ENCODE measurements around the gene TJAP1. TPM values are rescaled to one million over a fixed set of nuclear protein-coding genes. Genes with fewer than 3 reads are reported as not detected.
"Not testable (repeated sequence)": the region's sequence is repeated elsewhere in the genome, so short reads cannot be mapped to it uniquely, and the experiment has no call there.

TJAP1 gene
- total and polyA plus RNA-seq, 10 donors = 13.5 to 40.0 (median 33.3) TPM

- intact Hi-C loops (cut with DNase I; ENCODE audit: low total_unique reads) = no loop called here
- WGBS, 5 donors = 68 to 86% (median 78%) methylated on average over 5 of the region's 5 CpGs
- TF ChIP-seq POLR2A (IDR thresholded peaks at IDR 0.05) (no peak), CTCF (IDR thresholded peaks at IDR 0.05 in 8 of 11, conservative IDR thresholded peaks at IDR 0.05 in 3 of 11) (no peak), POLR2AphosphoS5 (IDR thresholded peaks at IDR 0.05) (no peak)
Measured at GRCh38 chr6:43461936-43462335, 15.4 kb upstream of the TJAP1 start.

GRCh38 chr6:43464337-43464736, 13.0 kb upstream of the TJAP1 start:
- 77 to 93% (median 87%) methylated on average over 8 of the region's 8 CpGs for WGBS, 5 donors
- Histone ChIP-seq H3K27me3 (replicated peaks in 1 of 7) (peaks cover 0 to 73% (median 13%) of the 10 kb centered on the region in 7 donors), H3K4me1 (no peaks in the 10 kb centered on the region), H3K9me3 (no peaks in the 10 kb centered on the region), H3K36me3 (no peaks in the 10 kb centered on the region), H3K4me3 (no peak overlapping the region), H3K27ac (no peak overlapping the region)
- intact Hi-C loops (cut with DNase I; ENCODE audit: low total_unique reads) = no loop called here
- no peak for TF ChIP-seq POLR2AphosphoS5 (IDR thresholded peaks at IDR 0.05)
- TF ChIP-seq CTCF (IDR thresholded peaks at IDR 0.05 in 8 of 11, conservative IDR thresholded peaks at IDR 0.05 in 3 of 11) = no peak
- no peak for TF ChIP-seq POLR2A (IDR thresholded peaks at IDR 0.05)
- no peak for DNase-seq

More at GRCh38 chr6:43461936-43462335, 15.4 kb upstream of the TJAP1 start:
- H3K27ac ChIP-seq = no peak overlapping the region
- no peaks in the 10 kb centered on the region for H3K4me1 ChIP-seq
- no peaks in the 10 kb centered on the region for H3K36me3 ChIP-seq
- no peak for DNase-seq
- peaks cover 0 to 91% (median 15%) of the 10 kb centered on the region in 7 donors for H3K27me3 ChIP-seq (replicated peaks in 1 of 7)
- H3K9me3 ChIP-seq = no peaks in the 10 kb centered on the region
- H3K4me3 ChIP-seq = no peak overlapping the region

- TF ChIP-seq POLR2A (IDR thresholded peaks at IDR 0.05) = no peak
- no peak for TF ChIP-seq CTCF (IDR thresholded peaks at IDR 0.05 in 8 of 11, conservative IDR thresholded peaks at IDR 0.05 in 3 of 11)
- H3K27ac ChIP-seq = no peak overlapping the region
- H3K4me3 ChIP-seq = no peak overlapping the region
- 57 to 75% (median 67%) methylated on average over 2 of the region's 2 CpGs for WGBS, 5 donors
- H3K36me3 ChIP-seq = no peaks in the 10 kb centered on the region
- H3K9me3 ChIP-seq = no peaks in the 10 kb centered on the region
- no peak for DNase-seq
- intact Hi-C loops (cut with DNase I; ENCODE audit: low total_unique reads) = no loop called here
- H3K4me1 ChIP-seq = no peaks in the 10 kb centered on the region
- H3K27me3 ChIP-seq (replicated peaks in 1 of 7) = peaks cover 0 to 73% (median 13%) of the 10 kb centered on the region in 7 donors
Measured at GRCh38 chr6:43465948-43466347, 11.4 kb upstream of the TJAP1 start.

DNA sequence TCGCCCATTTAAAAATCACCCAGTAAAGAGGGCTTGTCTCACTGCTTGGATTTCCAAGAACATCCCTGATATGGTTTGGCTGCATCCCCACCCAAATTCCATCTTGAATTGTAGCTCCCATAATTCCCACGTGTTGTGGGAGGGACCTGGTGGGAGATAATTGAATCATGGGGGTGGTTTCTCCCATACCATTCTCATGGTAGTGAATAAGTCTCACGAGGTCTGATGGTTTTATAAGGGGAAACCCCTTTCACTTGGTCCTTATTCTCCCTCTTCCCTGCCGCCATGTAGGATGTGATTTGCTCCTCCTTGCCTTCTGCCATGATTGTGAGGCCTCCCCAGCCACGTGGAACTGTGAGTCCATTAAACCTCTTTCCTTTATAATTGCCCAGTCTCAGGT, 10.1 kb upstream of the TJAP1 start:
- H3K9me3 ChIP-seq; DNase-seq; H3K36me3 ChIP-seq; H3K27ac ChIP-seq; intact Hi-C loops (cut with DNase I; ENCODE audit: low total_unique reads); H3K4me3 ChIP-seq; H3K4me1 ChIP-seq: not testable (repeated sequence)
- 54 to 72% (median 61%) methylated on average over 5 of the region's 5 CpGs for WGBS, 5 donors
- peaks cover 0 to 71% (median 13%) of the 10 kb centered on the region in 7 donors for H3K27me3 ChIP-seq (replicated peaks in 1 of 7)

DNA sequence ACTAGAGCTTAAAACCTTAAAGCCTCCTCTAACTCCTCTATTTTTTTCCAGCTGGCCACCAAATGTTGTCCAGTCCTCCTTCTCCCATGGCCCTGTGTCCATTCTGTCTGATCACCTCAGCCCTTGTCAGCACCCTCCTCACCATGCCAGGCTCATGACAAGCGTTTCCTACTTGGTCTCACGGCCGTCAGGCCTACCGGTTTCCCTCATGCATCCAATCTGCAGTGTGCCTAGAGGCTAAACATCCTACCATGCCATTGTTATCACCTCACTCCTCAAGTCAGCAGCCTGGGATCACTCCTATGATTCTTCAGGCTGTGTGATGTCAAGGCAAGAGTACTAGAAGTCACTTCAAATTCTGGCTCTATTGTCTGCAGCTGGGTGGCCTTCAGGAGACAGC, 9.6 kb upstream of the TJAP1 start:
- Histone ChIP-seq H3K36me3 (no peaks in the 10 kb centered on the region), H3K4me1 (no peaks in the 10 kb centered on the region), H3K27ac (no peak overlapping the region), H3K4me3 (no peak overlapping the region), H3K9me3 (no peaks in the 10 kb centered on the region), H3K27me3 (replicated peaks in 1 of 7) (peaks cover 0 to 70% (median 13%) of the 10 kb centered on the region in 7 donors)
- no peak for TF ChIP-seq POLR2A (IDR thresholded peaks at IDR 0.05)
- no peak for TF ChIP-seq CTCF (IDR thresholded peaks at IDR 0.05 in 8 of 11, conservative IDR thresholded peaks at IDR 0.05 in 3 of 11)
- WGBS, 5 donors = 74 to 87% (median 79%) methylated on average over 4 of the region's 4 CpGs
- intact Hi-C loops (cut with DNase I; ENCODE audit: low total_unique reads) = no loop called here
- no peak for DNase-seq
